ENCODE data around the gene GPS1.

GPS1 gene

DNA sequence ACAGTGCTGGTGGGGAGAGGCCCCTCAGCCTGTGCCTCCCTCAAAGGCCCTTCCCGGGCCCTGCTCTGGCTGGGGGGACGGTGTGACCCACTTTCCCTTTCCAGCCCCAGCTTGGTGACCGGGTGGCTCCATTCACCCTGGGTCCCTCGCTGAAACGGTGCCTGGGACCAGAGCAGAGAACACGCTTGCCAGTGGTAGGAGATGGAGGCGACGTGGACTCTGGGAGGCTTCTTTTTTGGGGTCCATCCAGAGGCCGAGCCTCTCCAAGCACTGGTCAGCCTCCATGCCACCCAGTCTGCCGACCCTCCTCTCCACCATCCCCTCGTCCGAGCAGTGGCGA lies 36.8 kb upstream of the GPS1 start:
- DNase-seq, result no peak

DNA sequence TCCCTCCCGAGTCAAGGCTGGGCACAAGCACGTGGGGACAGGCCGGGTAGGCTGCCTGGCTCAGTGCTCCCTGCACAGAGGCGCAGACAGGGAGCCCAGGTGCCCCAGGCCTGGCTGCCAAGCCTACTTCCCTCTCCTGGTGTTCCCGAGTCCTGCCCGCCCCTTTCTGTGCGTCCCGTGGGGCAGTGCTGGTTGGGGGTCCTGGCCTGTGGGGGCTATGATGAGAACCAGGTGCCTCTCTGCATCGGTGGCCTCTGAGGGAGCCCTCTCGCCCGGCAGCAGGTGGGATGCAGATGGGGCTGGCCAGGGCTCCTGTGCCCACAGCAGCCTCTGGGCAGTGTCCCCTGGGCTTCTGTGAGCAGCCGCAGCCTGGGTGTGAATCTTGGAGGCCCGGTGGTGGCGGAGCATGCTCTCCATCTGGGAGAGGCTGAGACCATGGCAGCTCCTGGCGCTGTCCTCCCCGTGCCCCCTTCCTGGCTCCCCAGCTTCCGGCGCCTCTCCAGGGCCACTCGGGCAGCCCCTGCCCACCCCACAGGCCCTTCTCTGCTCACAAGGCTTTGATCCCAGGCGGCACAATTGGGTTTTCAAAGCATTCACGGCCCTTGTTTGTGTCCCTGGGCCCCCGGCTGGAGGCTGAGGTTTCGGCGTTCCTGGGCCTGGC lies 36.3 kb upstream of the GPS1 start:
- DNase-seq, result no peak

- no peak for DNase-seq
Observed at GRCh38 chr17:82016061-82016874, 35.4 kb upstream of the GPS1 start.

DNA sequence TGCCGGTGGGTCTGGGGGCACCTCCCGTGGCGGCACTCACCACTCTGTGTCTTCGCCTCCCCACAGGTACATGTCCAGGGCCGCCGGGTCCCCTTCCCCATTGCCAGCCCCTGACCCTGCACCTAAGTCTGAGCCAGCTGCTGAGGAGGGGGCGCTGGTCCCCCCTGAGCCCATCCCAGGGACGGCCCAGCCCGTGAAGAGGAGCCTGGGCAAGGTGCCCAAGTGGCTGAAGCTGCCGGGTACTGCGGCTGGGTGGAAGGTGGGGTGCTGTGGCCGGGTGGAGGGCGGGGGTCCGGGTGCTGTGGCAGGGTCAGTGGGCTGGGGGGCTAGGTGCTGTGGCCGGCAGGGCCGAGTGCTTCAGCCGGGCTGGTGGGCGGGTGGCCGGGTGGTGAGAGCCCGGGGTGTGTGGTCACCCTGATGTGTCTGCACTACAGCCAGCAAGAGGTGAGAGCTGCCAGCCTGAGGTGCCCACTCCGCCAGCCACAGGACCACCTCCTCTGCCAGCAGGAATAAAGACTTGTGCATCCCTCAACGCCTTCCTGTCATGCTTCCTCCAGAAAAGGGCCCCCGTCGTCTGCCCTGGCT lies 34.7 kb upstream of the GPS1 start:
- no peak for DNase-seq

DNA sequence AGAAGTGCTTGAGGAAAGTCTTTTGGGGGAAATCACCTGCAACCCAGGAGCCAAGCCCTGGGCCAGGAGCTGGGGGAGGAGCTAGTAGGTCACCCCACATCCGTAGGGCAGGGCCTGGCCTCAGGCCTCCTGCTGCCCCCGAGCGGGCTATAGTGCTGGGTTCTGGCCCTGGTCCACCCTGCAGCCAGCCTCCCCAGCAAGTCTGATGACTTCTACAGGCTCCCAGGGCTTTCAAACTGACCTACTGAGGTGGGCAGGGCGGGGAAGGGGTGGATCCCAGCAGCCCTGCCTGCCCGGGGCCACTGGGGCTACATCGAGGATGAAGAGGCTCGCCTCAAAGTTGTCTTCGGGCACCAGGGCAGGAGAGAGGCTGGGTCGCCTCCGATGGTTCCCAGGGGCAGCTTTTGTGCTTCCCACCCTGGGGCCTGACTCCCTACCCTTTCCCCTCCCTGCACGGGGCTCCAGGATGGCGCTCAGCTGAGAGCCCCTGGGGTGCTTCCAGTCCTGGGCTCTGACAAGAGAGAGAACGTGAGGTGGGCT lies 34.0 kb upstream of the GPS1 start:
- DNase-seq, result no peak

GRCh38 chr17:82018152-82018988 lies 33.3 kb upstream of the GPS1 start:
- DNase-seq, result no peak

DNA sequence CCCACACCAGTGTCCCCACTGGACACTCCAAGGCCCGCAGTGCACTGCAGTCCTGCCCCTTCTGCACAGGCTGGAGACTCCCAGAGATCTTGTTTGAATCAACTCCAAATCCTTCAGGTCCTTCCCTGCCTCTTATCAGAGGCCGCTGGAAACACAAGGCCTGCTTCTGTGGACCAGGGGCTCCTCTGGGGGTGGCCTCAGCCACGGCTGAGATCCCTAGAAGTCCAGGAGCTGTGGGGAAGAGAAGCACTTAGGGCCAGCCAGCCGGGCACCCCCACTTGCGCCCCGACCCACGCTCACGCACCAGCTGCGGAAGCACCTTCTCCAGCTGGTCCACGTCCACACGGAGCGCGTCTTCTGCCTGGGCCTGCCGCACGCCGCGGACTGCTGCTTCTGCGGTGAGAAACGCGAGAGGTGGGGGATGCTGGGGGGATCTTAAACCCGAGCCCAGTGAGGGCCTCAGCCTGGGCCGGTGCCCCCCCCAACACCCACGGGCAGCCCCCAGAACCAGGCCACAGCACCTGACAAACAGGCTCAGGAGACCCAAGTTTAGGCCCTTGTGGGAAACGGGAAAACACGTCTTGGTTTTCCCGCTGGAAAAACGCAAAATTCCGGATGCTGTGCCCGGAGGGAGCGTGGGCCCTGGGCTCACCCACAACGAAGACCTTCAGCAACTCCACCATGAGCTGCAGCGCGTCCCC lies 32.6 kb upstream of the GPS1 start:
- no peak for DNase-seq

- DNase-seq, result peak in 4 of 5 donors; percentile 48 to 64 (median 56)
Observed at GRCh38 chr17:82019690-82020571, 31.8 kb upstream of the GPS1 start.

DNA sequence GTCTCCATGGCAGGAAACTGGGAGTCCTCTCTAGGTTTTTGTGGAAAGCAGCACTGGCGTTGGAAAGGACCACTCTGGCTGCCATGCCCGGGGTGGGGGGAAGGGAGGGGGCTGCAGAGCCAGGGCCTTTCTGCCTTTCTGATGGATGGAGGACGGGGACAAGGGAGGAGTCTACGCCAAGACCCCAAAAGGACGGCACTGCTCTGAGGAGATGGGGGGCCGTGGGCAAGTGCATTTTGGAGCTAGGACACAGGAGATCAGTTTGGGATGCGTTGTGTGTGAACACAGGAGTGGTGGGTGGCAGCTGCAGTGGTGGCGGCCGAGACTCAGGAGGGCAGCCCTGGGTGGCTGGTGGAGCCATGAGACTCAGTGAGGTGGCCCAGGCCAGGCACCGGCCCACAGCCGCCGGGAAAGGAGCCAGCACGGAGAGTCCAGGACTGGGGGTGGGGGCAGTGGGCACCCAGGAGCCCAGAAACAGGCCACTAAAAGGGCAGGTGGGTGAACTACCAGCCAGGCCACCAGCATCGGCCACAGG lies 31.1 kb upstream of the GPS1 start:
- DNase-seq, result no peak

GRCh38 chr17:82021107-82021899 lies 30.4 kb upstream of the GPS1 start:
- DNase-seq, result peak in 3 of 5 donors; percentile 42 to 61 (median 43)

GRCh38 chr17:82021900-82022309 lies 29.8 kb upstream of the GPS1 start:
- no peak for DNase-seq

GRCh38 chr17:82022310-82022980 lies 29.3 kb upstream of the GPS1 start, which contains the start of gene CENPX:
Gene CENPX (minus strand): TSS chr17:82022878. CDS start chr17:82022861, 17 bp downstream.
- DNase-seq, result peak in 1 of 5 donors; percentile 27

DNA sequence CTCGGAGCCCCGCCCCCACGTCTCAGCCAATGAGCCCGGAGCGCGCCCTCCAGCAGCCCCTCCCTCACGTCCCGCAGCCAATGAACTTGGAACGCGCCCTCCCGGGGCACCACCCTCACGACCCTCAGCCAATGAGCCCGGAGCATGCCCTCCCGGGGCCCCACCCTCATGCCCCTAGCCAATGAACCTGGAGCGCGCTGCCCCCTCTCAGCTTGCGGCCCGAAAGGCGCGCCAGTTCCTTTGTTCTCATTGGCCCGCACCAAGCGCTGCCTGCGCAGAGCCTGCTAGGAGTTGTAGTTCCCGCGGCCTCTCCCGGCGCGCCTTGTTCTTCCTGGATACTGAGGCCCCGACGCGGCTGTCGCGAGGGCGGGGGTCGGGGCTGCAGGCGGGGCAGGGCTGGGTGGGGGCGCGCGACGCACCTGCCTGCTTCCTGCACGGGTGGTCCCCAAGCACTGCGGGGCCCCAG lies 28.7 kb upstream of the GPS1 start, which contains the start of gene LRRC45:
Gene LRRC45 (plus strand): TSS at position 325 of the 466 bp plus-strand sequence. CDS start 339 bp downstream, outside the sequence.
- peak; percentile 99 to 100 (median 100) for DNase-seq

DNA sequence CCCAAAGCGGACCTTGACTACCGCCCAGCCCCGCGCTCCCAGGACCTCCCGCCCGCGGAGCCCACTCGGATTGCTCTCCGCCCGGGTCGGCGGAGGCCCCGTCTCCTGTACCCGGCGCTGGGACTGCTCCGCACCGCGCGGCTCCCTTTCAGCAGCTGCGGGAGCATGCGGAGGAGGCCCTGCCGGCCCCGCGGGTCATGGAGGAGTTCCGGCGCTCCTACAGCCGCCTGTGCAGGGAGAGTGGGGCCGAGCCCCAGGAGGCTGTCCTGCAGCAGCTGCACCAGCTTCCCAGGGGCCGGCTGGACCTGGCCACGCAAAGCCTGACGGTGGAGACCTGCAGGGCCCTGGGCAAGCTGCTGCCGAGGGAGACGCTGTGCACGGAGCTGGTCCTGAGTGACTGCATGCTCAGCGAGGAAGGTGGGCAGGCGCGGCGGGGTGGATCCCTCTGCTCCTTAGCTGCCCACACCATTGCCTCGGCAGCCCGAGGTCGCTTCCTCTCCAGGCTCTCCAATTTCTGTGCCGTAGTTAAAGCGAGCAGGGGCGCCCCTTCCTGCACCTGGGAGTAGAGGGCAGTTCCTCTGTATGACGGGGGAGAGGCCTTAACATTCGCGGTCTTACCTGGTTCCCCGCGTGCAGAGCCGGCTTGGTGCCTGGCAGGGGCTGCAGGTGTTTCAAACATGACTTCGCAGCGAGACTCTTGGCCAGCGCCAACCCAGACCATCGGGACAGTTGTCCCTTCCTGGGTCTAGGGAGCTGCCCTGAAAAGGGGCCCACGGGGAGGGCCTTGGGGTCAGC lies 28.1 kb upstream of the GPS1 start:
- peak in 1 of 5 donors; percentile 25 for DNase-seq

DNA sequence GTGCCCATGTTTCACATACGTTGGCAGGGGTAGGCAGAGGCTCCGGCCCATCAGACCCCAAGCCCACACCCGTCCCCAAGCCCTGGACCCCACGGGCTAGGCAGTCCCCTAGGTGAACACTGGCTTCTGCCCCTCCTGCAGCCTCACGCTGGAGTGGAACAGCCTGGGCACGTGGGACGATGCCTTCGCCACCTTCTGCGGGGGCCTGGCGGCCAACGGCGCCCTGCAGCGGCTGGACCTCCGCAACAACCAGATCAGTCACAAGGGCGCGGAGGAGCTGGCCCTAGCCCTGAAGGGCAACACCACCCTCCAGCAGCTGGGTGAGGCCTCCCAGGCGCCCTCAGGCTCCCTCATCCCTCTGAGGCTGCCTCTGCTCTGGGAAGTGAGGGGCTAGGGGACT lies 26.8 kb upstream of the GPS1 start:
- DNase-seq, result no peak

- DNase-seq, result no peak
Observed at GRCh38 chr17:82025401-82026107, 26.1 kb upstream of the GPS1 start.

- DNase-seq, result no peak
Observed at GRCh38 chr17:82028246-82028645, 23.5 kb upstream of the GPS1 start.

Measured in T-helper 1 cell (primary cell).